Psoas muscle (tissue), 8 donors: ENCODE results near the gene CNKSR3. TPM values are rescaled to one million over a fixed set of nuclear protein-coding genes. Genes with fewer than 3 reads are reported as not detected.

ENCODE experiments used
- ATAC-seq, 4 donors: fragments of 200-7000 bp; cut with Tn5 transposase; one replicate each; pipeline ENCODE4 v1.9.1; 2020; ENCODE audit warnings: moderate library complexity in 3 of 4, mild to moderate bottlenecking in 2 of 4
- DNase-seq, 2 donors: peaks; one replicate each; pipeline ENCODE4 v3.0.0-alpha.2; 2020
- H3K27ac ChIP-seq: fragments of 200-600 bp; one replicate; pipeline ENCODE4 v1.8.0; 2022
- H3K27me3 ChIP-seq, 3 donors: fragments of 200-600 bp in 1 of 3; one replicate each; pipeline versions ENCODE4 v1.6.1 to v1.8.0; 2013 to 2022; ENCODE audit warnings: low read length in 2 of 3, mild to moderate bottlenecking in 2 of 3, moderate library complexity in 1 of 3; ENCODE audit not compliant: insufficient read depth in 3 of 3
- H3K36me3 ChIP-seq, 2 donors: fragments of 200-600 bp in 1 of 2; one replicate each; pipeline versions ENCODE4 v1.6.1 to v1.8.0; 2013 to 2022; ENCODE audit warnings: low read depth in 1 of 2, mild to moderate bottlenecking in 1 of 2, moderate library complexity in 1 of 2; ENCODE audit not compliant: insufficient read depth in 1 of 2
- H3K4me1 ChIP-seq: fragments of 200-600 bp; one replicate; pipeline ENCODE4 v1.8.0; 2022
- H3K4me3 ChIP-seq: fragments of 200-600 bp; one replicate; pipeline ENCODE4 v1.8.0; 2022; ENCODE audit warnings: mild to moderate bottlenecking
- H3K9me3 ChIP-seq: fragments of 200-600 bp; one replicate; pipeline ENCODE4 v1.8.0; 2022
- CTCF ChIP-seq: fragments of 200-600 bp; IDR thresholded peaks from one replicate; pipeline ENCODE4 v1.8.0; 2022; ENCODE audit warnings: antibody characterized with exemption
- WGBS, 3 donors: extraction: QIAGEN DNeasy Blood & Tissue Kit; methylation state at CpG; one replicate each; pipeline versions ENCODE4 v1.1.6 to v1.1.7; 2013; 5-methylcytosine and 5-hydroxymethylcytosine counted together
- intact Hi-C, 2 donors: fragments of 100-400 bp; cut with DNase I; formaldehyde crosslinking; loops; one replicate each; pipeline versions ENCODE4 v1.11.0 to v1.14.2; 2022
- polyA plus RNA-seq, 3 donors: library from polyadenylated mRNA; stranded (reverse); fragments of 200-250 nt; gene quantifications; one replicate each; pipeline ENCODE4 v1.2.3, GENCODE V29; 2013
- total RNA-seq, 4 donors: library from RNA; stranded (reverse); fragmentation: NEBNext Ultra II Directional in 2 of 4; extraction: Animal tissue kit (Norgen Biotek cat#: 25700) in 2 of 4; gene quantifications; one replicate each; pipeline versions ENCODE4 v1.2.1 to v1.2.4, GENCODE V29; 2021 to 2023
- donor health status: healthy with polysubstance abuse.
- donor health status: DM: no; HTN: no; CAD: no; lungs with moderate emphysema.
- donor health status: Bipolar disorder and iron deficiency.
- donor health status: healthy.
- donor health status: DM: yes; HTN: yes; CAD: no.
- donor health status: DM: no; HTN: no; CAD: no.
- donor health status: DM: no; HTN: no; CAD: no.
- donor health status: DM: yes; HTN: yes; CAD: no.

Gene CNKSR3
- total and polyA plus RNA-seq, 7 donors, result 0.90 to 4.7 (median 2.3) TPM

- Histone ChIP-seq H3K4me1 (no peaks in the 10 kb centered on the region), H3K27me3 (no peaks in the 10 kb centered on the region), H3K36me3 (no peaks in the 10 kb centered on the region), H3K27ac (no peak overlapping the region), H3K9me3 (no peaks in the 10 kb centered on the region), H3K4me3 (no peak overlapping the region)
- DNase-seq (no peak), ATAC-seq (no peak)
- WGBS, 3 donors, result 71 to 82% (median 72%) methylated on average over 6 of the region's 6 CpGs
- intact Hi-C loops, result no loop called here
- no peak for TF ChIP-seq CTCF
These were observed 44.0 kb upstream of the CNKSR3 start for GRCh38 chr6:154554491-154554890.

- H3K27ac ChIP-seq, result no peak overlapping the region
- no peak for ATAC-seq
- intact Hi-C loops, result no loop called here
- DNase-seq, result no peak
- no peaks in the 10 kb centered on the region for H3K4me1 ChIP-seq
- no peak for TF ChIP-seq CTCF
- H3K4me3 ChIP-seq, result no peak overlapping the region
- no peaks in the 10 kb centered on the region for H3K9me3 ChIP-seq
- no peaks in the 10 kb centered on the region for H3K36me3 ChIP-seq
- no peaks in the 10 kb centered on the region for H3K27me3 ChIP-seq
These were observed 40.3 kb upstream of the CNKSR3 start for GRCh38 chr6:154550779-154551178.

- Histone ChIP-seq H3K4me3 (no peak overlapping the region), H3K27ac (no peak overlapping the region), H3K4me1 (no peaks in the 10 kb centered on the region), H3K9me3 (no peaks in the 10 kb centered on the region), H3K27me3 (no peaks in the 10 kb centered on the region), H3K36me3 (no peaks in the 10 kb centered on the region)
- DNase-seq (no peak), ATAC-seq (no peak)
- WGBS, 3 donors, result 92 to 94% (median 94%) methylated on average over 6 of the region's 6 CpGs
- TF ChIP-seq CTCF, result no peak
- intact Hi-C loops, result no loop called here
These were observed 38.7 kb upstream of the CNKSR3 start for GRCh38 chr6:154549179-154549578.

- Histone ChIP-seq H3K27ac (no peak overlapping the region), H3K36me3 (no peaks in the 10 kb centered on the region), H3K4me3 (no peak overlapping the region), H3K27me3 (no peaks in the 10 kb centered on the region), H3K4me1 (no peaks in the 10 kb centered on the region), H3K9me3 (no peaks in the 10 kb centered on the region)
- intact Hi-C loops, result no loop called here
- WGBS, 3 donors, result 45 to 54% (median 50%) methylated on average over 8 of the region's 8 CpGs
- DNase-seq (no peak), ATAC-seq (no peak)
- TF ChIP-seq CTCF, result no peak
These were observed 37.8 kb upstream of the CNKSR3 start for GRCh38 chr6:154548130-154548830.

GRCh38 chr6:154543628-154544027 lies 33.1 kb upstream of the CNKSR3 start:
- no peak for TF ChIP-seq CTCF
- no peak for DNase-seq
- Histone ChIP-seq H3K4me1 (no peaks in the 10 kb centered on the region), H3K27me3 (no peaks in the 10 kb centered on the region), H3K36me3 (no peaks in the 10 kb centered on the region), H3K27ac (no peak overlapping the region), H3K9me3 (no peaks in the 10 kb centered on the region), H3K4me3 (no peak overlapping the region)
- ATAC-seq, result no peak
- 85 to 88% (median 88%) methylated on average over 5 of the region's 5 CpGs for WGBS, 3 donors
- intact Hi-C loops, result no loop called here
